Hippocampal formation (tissue), 2 donors: ENCODE results near the gene NPB.
A peak's percentile ranks its signal among the peaks of the same experiment; 100 is the strongest.

Experiments used
- DNase-seq, 2 donors: peaks; one replicate each; lab custom pipeline; 2025; lab: John Stamatoyannopoulos, UW

Gene NPB

GRCh38 chr17:81902023-81902652, at the start of gene NPB:
Gene NPB (plus strand): TSS chr17:81902238. CDS start chr17:81902278, 40 bp downstream.
- DNase-seq: no peak

- DNase-seq: no peak
Measured at GRCh38 chr17:81854974-81855774, 46.9 kb upstream of the NPB start.

DNA sequence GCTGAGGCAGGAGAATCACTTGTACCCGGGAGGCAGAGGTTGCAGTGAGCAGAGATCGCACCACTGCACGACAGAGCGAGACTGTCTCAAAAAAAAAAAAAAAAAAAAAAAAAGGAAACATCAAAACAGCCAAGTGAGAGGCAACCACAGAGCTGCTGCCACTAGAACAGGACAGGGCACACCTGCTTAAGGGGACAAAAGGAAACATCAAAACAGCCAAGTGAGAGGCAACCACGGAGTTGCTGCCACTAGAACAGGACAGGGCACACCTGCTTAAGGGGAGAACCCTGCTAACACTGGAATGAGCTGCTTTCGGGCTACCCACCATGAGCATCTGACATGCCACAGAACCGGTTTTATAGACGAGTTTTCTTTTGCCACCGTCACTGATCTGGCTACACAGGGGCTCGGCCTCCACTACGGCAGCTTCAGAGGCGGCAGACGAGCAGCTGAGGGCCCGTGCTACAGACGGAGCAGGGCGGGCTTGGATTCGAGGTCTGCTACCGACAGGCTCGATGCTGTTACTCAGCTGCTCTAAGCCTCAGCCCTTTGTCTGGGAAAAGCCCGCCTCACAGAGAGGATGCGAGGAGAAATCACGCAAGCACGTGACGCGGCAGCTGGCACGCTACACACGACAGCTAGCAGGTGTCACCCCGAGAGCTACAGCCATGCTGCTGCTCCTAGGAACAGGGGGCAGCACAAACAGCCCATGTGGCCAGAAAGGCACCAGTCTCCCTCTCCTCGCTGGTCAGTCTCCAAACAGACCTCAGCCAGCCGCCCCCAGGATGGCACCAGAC, 43.7 kb upstream of the NPB start:
- no peak for DNase-seq

DNA sequence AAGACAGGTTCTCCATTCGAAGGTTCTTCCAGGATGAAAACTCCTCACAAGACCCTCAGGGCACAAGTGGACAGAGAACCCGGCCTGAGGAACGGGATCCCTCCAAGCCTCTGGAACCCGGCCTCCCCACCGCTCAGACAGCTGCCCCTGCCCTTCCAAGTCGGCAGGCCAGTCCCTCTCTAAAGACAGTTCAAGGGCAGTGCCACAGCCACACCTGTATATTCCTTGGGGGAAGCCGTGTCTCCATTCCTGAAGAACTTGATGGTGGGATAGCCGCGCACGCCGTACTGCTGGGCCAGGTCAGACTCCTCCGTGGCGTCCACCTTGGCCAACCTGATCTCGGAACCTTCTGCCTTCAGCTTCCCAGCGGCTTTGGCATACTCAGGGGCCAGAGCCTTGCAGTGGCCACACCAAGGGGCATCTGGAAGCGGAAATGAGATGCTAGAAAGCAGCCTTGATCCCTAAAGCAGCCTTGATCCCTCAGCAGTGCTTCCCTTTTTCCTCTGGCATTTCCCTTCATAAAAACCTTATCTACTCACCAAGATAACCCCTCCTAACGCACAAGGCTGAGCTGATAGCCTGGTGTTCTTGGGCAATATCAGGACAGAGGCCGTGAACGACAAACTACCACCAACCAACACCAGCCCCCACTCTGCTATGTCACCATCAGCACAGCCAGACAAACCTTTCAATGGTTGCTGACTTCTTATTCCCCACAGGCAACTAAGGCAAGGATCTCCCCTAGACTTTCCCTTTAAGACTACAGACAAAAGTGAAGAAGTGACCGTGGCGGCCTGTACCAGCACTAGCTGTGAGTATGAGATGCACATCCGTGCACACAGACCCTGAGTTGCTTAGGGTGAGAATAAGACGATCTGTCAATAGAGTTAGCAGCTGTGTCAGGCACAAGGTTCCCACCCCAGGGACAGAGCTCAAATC, 42.8 kb upstream of the NPB start:
- DNase-seq: no peak

- no peak for DNase-seq
Measured at GRCh38 chr17:81859906-81860755, 41.9 kb upstream of the NPB start, which contains the start of gene P4HB. Gene P4HB (minus strand): TSS chr17:81860535. CDS start chr17:81860471, 64 bp downstream.

DNA sequence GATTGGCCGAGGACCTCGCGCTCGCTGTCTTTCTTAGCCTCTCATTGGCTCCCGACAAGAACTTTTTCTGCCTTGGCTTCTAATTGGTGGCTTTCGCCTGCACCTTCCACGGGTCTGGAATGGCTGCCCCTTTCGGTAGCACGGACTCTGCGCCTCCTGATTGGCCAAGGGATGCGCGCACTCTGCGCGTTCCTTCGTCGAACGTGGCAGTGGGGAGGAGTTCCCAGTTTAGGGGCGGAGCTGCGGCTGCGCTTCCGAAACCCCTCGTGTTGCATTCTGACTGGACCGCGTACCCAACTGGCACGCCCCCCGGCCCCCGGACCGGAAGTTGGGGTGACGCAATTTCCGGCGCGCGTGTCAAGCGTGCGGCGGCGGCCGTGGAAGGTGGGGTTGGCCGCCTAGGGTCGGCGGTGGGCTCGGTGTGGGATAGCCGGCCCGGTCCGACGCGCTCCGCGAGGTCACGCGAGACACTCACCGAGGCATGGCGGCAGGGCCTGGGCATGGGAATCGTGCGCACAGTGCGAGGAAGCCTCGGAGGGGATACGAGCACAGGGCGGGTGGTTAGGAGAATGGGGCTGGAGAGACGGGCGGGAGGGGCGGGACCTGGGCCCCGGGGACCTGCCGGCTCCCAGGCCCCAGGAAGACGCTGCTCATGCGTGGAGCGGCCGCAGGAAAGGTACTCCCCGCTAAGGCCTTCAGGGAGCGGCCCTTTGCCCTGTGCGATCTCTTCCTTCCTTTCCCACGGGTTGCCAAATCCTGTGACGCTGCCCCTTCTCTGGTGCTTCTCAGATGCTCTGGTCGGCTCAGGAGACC, 41.1 kb upstream of the NPB start:
- peak; percentile 99 for DNase-seq

GRCh38 chr17:81863123-81863675, 38.8 kb upstream of the NPB start:
- DNase-seq: no peak

- no peak for DNase-seq
Measured at GRCh38 chr17:81863833-81864768, 37.9 kb upstream of the NPB start.

DNA sequence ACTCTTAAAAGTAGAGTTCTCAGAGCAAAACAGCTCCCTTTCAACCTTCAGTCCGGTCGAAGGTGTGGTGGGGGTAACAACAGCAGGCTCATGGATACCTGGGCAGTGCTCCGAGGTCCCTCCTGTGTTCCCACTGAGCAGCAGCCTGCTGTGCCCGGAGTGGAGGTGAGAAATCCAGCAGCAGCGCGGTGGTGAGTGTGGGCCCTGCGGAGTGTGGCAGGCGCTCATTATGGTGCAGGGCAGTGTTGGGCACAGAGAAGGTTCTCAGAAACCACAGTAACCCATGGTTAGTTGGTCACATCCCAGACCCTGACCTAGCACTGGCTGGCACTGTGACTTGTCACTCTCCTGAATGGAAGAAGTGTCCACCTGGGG, 36.7 kb upstream of the NPB start:
- DNase-seq: no peak

DNA sequence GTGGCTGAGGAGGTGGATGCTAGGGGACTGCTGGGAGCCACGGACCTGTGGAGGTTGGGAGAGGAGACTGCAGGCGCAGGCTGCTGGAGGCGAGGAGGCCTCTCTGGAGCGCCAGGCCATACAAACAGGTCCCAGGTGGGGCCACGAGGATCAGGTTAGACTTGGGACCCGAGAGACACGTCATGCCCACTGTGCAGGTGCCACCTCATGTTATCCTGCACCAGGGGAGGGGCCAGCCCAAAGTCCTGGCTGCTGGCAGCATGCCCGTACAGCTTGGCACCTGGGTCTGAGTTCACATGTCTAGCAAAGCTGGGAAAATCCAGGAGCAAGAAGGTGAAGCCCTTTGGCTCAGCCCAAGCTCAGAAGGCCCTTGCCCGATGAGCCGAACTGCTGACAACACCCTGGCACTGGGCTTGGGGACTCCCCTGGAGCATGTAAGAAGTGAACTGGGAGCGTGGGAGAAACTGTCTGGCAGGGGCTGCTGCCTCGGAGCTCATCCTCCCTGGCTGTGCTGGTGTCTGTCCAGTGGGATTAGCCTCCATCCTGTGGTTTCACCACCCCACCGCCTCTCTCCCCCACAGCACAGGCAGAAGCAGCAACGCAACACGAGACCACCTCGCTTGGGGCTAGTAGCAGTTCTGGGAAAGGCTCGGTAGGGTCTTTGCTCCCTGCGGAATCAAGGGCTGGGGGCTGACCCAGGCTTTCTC, 36.2 kb upstream of the NPB start:
- DNase-seq: no peak

- no peak for DNase-seq
Measured at GRCh38 chr17:81866440-81867169, 35.4 kb upstream of the NPB start.

DNA sequence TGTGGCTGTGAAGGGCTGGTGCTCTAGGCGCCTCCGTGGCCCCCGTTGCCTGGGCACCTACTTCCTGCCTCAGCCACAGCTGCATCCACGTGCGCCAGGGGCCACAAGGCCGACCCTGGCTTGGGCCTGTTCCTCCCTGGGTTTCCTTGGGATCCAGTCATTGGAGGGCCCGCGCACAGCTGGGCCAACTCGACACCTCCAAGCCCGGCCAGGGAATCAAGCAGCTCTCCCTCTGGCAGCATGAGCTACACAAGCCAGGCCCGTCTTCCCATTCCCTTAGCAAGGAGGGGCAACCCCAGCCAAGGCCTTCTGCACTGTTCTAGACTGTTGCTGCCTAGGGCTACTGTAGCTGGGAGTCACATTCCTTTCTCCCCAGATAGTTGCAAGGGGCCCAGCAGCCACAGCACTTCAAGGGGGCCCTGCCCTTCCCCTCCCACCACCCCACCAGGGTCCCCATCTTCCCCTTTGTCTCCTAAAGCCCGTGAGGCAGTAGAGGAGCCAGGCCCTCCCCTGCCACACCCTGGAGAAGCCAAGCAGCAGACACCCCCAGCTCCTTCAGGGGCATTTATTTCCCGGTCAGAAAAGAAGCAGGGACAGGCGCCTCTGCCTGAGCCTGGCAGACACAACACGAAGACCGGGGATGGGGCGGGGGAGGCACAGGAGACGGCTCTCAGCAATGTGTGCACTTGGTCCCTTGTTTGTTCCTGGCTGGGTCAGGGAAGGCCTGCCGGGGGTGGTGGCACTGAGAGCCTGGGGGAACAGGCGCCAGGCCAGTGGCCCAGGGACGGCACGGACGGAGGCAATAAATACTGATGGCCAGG, 34.7 kb upstream of the NPB start:
- DNase-seq: no peak

DNA sequence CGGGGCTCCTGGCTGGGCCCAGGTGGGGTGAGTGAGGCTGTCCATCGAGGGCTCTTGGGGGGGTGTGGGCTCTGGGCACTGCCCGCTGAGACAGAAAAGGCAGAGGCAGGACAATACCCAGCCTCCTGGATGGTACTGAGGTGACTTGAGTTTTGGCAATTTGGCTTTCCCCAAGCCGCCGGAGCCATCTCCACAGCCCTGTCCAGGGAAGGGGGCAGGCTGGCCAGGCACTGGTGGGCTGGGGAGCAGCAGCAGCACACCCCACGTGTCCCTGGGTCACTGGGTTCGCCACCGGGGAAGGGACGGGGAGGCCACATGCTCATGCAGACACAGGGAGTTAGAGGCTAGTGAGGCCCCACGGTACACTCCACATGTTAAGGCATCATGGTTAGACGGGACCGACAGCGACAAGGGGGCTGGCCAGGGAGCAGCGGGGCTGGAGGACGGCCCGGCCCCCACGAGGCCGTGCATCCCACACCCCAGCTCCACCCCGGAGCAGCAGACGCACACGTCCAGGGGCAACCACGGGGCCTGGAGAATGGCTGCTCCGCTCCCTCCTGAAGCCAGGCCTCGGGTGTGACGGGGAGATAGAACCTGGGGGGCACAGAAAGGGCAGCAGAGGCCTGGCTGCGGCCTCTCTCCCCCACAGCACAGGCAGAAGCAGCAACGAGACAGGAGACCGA, 33.9 kb upstream of the NPB start:
- DNase-seq: no peak

GRCh38 chr17:81868674-81869220, 33.3 kb upstream of the NPB start:
- DNase-seq: no peak
